Measurements from ENCODE around the gene ANKFY1.

- TF ChIP-seq POLR2A (IDR thresholded peaks at IDR 0.05) (no peak), CTCF (IDR thresholded peaks at IDR 0.05) (no peak)
Observed at GRCh38 chr17:4120332-4120731, 143.4 kb downstream of the ANKFY1 start.

Measured in tibial nerve (tissue), 3 donors.